ENCODE data around the gene FOXA3.

FOXA3 gene

DNA sequence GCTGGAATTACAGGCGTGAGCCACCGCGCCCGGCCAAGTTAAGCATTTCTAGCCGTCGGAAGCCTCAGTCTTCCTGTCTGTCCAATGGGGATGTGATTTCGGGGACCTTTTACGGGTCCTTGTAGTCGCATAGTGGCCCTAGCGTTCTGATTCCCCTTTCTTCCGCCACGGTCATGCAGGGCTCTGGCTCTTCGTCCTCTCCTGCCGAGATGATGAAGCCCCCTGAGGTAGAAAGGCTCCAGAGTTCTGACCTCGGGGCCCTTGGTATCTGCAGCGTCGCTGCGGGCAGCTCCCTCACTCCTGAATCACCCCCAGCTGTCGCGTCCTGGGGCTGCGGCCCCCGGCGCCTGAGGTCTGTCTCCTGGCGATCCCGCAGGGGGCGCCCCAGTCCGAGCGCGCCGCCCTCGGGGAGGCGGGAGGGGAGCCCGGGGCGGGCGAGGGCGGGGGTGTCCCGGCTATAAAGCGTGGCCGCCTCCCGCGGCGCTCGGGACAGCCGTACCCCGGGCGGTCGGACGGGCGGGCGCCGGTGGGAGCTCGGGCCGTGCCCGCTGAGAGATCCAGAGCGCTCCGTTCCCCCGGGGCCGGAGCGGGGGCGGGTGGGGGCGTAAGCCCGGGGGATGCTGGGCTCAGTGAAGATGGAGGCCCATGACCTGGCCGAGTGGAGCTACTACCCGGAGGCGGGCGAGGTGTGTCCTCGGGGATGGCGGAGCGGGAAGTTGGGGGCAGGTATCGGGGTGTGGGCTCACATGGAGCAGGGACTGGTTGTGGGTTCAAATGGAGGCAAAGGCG lies at the start of gene FOXA3:
FOXA3 (plus strand) TSS at position 487 of the 789 bp plus-strand sequence; CDS start at position 618, 131 bp downstream.
- in situ Hi-C loops (cut with MboI; ENCODE audit: low sequenced_read_pairs): no loop called here

DNA sequence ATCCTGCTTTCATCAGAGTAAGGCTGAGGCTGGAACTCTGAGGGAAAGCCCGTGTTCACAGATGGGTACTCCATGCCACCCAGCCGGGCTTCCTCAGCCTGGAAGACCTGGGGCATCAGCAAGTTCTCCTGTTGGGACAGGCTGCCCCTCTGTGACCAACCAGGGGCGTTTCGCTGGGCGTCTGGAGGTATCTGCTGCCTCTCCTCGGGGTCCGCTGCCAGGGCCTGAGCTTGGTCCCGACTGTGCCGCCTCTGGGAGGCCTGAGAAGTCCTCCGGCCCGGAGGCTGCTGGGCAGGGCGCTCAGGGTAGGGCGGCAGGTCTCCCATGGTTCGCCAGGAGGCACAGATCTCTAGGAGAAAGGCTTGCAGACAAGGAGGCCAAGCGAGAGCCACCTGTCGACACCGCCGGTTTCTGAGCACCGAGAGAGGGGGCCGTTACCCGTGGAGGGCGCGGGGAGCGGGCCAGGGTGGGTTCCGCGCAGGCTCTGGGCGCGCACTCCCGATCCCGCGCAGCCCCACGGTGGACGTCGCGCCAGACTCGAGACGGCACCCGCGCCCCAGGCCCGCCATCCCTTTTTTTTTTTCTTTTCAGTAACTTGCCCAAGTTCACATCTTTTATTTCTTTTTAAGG lies 49.2 kb upstream of the FOXA3 start, which contains the start of gene RSPH6A:
RSPH6A (minus strand) TSS at position 458 of the 630 bp plus-strand sequence; CDS start at position 326, 132 bp downstream.
- in situ Hi-C loops (cut with MboI; ENCODE audit: low sequenced_read_pairs): no loop called here

DNA sequence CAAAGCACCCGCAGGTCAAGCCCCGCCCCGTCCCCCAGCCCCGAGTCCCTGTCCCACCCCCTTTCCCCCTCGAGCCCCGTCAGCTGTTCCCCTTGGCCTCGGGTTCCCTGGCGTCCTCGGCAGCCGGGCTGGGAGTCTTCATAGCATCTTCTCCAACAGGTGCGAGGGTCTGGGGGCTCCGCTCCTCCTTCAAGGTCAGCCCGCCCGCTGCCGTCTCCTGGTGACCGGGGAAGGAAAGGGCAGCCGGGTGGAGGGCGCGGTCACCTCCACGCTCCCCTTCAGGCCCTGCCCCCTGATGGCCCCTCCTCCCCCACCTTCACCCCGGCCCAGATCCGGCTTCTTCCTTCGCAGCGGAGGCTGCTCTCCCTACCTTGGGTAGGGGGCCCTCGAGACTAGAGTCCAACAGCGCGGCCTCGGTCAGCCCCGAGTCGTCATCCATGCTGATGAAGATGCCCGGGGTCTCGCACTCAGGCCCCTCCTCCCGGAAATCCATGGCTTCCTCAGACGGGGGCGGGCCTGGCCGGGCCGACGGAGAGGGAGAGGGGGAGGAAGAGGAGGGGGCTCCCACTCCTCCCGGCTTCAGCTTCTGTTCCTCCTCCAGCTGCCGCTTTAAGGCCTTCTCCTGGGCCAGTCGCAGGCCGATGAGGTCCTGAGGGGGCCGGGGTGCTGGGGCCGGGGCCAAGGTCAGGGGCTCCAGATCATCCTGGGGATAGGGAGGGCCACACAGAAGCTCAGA lies 48.5 kb upstream of the FOXA3 start:
- in situ Hi-C loops (cut with MboI; ENCODE audit: low sequenced_read_pairs): no loop called here

DNA sequence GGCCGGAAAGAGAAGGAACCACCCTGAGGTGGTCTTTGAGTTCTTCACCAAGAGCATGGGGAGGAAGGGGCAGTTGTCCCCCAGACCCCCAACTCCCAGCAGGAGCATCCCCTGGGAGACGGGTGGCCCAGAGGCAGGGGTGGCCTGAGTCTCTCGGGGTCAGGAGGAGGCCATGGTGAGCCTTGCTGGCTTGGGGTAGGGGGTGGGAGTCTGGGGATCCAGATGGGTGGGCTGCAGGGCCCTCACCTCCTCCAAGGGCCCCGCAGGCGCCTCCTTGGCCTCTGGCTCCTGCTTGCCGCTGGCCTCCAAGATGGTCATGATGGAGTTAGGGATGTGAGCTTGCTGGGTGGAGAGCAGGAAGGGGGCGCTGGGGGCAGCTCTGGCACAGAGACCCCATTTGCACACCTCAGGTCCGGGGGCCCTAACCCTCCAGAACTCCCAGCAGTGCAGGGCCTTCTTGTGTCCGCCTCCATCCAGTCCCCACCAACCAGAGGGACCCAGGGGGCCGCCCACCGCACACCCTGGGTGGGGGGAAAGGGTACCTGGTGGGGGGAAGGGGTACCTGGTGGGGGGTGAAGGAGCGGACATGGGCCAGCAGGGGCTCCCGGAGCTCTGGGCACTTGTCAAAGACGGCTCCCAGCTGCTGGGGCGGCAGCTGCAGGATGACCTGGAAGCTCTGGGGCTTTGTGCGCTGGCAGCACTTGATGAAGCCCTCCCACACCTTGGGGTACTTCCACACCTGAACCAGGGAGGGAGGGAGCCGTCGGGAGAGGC lies 47.7 kb upstream of the FOXA3 start:
- in situ Hi-C loops (cut with MboI; ENCODE audit: low sequenced_read_pairs): no loop called here

DNA sequence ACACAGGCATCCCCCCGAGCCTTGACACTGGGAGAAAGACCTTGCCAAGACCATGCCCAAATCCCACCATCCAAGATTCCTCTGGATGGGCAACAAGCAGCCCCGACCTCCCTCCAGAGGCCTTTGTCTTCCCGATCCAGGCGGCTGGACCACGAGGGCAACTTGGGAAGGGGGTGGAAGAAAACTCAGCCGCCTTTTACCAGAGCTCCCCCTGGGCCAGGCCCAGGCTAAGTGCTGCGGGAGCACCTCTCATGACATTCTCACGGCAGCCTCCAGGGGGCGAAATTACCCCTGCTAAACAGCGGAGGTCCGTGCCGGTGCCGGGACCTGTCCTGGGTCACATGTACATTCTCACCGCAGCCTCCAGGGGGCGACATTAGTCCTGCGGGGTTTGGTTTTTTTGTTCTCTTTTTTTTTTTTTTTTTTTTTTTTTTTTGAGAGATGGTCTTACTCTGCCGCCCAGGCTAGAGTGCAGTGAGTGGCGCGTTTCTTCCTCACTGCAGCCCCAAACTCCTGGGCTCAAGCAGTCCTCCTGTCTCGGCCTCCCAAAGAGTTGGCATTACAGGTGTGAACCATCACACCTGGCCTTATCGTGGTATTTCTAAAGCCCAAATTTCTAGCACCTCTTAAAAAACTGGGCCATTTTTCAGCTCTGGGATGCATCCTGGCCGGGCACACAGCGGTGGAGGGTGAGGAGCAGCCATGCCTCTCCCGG lies 47.0 kb upstream of the FOXA3 start:
- in situ Hi-C loops (cut with MboI; ENCODE audit: low sequenced_read_pairs): no loop called here

DNA sequence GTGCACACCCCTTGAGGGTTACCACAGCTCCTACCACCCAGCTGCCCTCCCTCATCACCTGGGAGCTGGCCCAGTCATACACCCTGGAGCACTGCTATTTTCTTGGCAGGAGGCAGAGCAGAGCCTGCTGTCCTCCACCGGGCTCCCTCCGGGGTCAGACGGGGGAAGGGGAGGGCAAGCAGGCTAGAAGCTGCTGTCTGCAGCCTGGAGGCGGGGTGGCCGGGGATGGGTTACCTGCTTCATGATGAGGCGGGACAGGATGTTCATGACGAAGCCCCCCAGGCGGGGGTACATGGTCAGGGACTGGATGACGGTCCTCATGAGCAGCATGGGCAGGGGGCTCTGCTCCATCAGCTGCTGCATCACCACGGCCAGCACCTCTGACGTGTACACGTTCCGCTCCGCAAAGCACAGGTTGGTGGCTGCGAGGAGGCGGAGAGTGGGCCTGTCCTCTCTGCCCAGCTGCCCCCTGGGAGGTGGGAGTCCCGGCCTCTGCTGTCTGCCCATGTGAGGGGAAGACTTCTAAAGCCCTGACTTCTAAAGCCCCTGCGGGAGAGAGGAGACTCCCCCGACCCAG lies 46.3 kb upstream of the FOXA3 start:
- in situ Hi-C loops (cut with MboI; ENCODE audit: low sequenced_read_pairs): no loop called here

DNA sequence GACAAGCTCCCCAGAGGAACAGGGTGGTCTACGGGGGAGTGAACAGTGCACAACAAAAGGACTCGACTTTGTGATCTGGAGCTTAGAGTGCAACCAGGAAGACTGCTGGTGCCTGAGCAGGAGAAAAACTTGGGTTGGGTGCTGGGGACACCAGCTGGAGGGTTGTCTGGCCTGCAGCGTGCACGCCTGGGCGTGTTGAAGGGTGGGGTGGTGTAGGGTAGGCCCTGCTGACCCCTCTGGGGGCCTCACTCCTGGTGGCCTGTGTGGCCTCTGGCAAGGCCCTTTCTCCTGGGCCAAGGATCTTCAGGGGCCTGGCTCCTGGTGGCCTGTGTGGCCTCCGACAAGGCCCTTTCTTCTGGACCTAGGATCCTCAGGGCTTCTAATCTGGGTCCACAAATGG lies 44.4 kb upstream of the FOXA3 start:
- in situ Hi-C loops (cut with MboI; ENCODE audit: low sequenced_read_pairs): no loop called here

DNA sequence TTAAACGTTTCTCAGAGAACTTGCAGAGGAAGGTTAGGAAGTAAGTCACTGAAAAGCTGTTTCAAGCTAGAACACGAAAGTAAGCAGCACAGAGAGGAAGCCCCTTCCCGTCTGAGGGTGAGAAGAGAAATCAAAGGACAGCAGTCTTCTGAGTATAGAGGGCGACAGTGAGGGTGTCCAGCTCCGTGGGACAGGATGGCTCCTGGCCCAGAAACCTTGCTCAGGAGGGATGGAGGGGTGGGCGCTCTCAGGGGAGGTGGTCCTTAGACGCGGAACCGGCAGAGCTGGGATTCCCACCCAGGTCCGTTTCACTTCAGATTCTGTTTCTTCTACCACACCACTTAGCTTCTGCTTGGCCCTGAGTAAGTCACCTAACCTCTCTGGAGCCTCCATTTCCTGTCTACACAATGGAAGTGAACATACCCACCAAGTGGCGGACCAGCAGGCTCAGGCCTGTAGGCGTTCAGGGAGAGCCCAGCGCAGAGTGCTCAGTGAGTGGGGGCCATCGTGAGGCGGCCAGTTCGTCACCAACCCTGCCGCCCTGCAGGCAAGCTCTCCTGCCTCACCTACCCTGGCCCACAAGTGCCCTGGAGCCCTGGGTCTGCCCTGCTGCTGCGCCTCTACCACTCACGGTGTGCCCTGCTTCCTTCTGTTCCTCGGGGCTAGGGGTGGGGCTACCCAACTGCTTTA lies 43.6 kb upstream of the FOXA3 start:
- in situ Hi-C loops (cut with MboI; ENCODE audit: low sequenced_read_pairs): no loop called here

DNA sequence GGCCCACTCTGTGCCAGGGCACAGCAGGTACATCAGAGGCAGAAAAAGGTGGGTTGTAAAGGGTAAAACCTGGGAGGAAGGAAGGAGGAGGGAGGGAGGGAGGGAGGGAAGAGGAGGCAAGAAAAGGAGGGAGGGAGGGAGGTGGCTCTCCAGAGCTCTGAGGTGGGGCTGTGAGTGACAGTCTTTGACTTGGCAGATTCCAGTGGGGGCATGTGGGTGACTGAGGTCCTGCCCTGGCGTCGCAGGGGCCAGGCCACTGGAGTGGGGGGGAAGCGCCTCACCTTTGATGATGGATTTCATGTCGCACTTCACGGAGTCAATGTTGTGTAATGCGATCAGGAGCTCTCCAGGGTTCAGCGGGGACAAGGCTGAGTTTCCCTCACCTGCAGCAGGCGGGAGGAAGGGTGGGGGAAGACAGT lies 43.0 kb upstream of the FOXA3 start:
- in situ Hi-C loops (cut with MboI; ENCODE audit: low sequenced_read_pairs): no loop called here

DNA sequence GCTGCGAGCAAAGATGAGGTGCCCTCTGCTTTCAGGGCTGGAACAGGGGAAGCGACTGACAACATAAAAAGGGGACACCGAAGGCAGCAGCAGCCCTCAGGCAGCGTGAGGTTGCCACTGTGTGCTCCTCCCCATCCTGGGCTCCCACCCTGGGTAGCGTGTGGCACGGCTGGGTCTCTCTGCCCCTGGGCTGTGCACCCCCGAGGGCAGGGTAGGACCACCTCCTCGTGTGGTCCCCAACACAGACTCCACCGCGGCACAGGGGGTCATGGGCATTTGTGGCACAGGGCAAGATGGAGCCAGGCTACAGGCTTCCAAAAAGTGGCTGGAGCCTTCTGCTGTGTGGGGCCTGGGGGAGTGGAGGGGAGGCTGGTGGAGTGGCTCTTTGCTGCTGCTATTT lies 42.6 kb upstream of the FOXA3 start:
- in situ Hi-C loops (cut with MboI; ENCODE audit: low sequenced_read_pairs): no loop called here

DNA sequence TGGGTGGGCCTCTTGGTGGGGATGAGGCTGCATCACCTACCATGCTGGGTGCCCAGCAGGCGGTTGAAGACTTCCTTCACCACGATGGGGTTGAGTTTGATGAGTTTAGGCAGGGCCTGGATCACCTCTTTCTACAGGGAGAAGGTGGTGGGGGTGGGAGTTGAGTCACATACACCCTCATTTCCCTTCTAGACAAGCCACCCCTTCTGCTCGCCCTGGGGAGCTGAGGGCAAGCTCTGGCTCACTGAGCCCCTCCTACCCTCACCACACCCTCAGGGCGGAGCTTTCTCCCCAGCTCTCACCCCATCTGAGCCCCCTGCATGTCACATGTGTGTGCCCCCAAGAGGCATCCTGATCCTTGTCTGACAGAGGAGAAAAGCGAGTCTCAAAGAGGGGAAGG lies 41.4 kb upstream of the FOXA3 start:
- in situ Hi-C loops (cut with MboI; ENCODE audit: low sequenced_read_pairs): no loop called here

DNA sequence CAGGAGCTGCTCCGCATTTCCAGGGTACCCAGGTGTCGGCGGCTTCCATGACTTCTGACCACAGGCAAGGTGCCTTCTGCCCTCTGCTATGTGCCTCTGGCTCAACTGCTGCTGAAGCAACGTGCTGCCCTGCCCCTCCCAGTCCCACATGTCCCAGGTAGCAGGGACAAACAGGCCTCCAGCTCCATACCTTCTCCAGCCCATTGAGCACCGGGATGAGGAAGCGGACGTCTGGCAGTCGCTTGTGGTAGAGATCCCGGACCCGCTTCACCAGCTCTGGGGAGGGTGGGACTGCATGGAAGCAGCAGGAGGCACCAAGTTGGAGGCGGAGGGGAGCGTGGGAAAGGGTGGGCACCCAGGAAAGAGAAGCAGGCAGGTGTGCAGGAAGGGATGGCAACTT lies 40.9 kb upstream of the FOXA3 start:
- in situ Hi-C loops (cut with MboI; ENCODE audit: low sequenced_read_pairs): no loop called here

DNA sequence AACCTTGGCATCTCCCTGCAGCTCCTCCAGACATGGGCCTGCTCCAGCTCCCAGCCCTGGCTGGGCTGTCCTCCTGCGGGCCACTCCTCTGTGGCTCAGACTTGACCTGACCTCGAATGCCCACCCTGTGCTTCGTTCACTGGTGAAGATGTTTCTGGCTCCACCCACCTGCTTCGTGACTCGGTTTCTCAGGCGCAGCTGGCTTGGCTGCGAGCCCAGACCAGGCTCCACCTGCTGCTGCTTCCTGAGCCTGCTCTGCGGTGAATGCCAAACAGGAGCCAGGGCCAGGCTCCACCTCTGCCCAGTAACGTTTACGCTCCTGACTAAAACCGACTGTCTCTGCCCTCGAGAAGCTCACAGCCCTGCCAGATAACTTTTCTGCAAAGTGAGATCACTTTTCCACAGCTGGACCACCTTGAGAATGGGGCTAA lies 40.1 kb upstream of the FOXA3 start:
- in situ Hi-C loops (cut with MboI; ENCODE audit: low sequenced_read_pairs): no loop called here

DNA sequence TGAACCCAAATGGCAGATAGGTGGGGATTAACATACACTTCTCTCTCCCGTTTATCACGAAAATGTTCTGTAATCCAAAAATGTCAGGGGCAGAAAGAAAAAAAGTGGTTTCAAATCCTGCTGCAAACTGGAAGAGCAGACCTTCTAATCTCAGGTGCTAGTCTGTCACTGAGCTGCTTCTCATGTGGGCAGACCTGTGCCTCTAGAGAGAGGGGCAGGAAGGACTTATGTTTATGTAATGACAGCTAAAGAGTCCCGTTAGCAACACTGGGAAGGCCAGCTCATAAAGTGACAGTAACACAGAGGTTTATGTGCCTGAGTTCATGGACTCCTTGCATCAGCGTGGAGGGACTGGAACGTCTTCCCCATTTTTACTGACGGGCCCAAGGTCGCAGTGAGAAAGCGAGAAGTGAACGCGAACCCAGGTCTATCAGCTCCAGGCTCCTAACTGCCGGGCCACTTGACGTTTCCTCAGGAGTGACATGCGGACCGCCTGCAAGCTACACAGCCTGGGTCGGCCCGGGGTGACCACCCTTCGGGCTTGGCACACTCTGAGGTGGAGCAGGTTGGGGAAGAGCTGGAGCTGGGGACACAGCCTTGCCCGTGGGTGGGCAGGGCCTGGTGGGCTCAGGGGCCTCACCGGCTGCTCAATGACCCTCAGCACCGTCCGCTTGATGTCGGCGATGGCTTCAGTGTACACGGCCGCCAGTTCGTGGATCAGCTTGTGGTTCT lies 39.4 kb upstream of the FOXA3 start:
- in situ Hi-C loops (cut with MboI; ENCODE audit: low sequenced_read_pairs): no loop called here

DNA sequence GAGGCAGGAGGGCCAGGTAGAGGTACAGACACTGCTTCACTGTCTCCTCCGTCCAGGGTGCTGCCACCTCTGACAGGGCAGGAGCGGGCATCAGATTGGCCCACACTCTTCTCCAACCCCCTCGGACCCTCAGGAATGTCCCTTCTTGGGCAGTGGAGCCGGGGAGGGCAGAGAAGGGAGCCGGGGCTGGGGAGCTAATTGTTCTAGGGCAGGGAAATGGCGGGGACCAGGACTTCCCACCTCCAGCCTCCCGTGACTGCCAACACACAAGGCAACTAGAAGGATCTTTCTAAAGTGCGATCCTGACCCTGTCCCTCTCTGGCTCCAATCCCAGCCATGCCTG lies 38.9 kb upstream of the FOXA3 start:
- in situ Hi-C loops (cut with MboI; ENCODE audit: low sequenced_read_pairs): no loop called here

DNA sequence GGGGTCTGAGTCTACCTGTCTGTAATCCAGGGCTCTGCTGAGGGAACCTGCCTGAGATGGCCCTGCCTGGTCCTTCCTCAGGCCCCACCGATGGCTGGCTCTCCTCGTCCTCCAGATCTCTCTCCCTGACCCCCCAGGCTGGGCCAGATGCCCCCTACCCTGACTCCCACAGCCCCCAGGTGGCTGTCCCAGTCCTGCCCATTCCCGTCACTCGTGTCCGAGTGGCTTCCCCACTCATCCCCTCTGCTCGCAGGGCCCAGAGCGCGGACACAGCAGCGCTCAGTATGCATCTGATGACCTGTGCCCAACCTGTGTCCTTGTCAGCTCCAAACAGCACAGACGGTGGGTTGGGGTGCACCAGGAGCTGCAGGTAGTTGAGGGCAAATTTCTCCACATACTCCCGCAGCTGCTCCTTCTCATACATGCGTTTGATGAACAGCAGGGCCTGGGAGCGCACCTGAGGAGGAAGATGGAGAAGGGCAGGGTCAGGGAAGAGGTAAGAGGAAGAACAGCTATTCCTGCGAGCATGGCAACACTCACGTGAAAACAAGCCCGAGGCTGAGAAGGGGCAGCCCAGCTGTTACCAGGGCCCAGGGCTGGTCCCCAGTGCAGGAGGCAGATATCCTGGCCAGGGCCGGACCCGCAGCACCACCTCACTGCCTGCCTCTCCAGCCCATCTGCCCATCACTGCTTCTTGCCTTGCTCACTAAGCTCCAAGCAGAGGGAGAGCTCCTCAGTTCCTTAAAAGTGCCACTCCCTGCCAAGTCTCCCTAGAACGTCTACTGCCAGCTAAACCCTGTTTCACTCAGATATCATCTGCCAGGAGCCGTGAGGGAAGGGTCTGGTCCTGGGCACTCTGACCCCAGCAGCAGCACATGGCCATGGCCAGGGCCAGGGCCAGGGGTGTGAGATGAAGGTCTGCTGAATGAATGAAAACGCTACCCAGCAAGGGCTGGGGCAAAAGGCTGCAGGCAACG lies 37.9 kb upstream of the FOXA3 start:
- in situ Hi-C loops (cut with MboI; ENCODE audit: low sequenced_read_pairs): no loop called here

DNA sequence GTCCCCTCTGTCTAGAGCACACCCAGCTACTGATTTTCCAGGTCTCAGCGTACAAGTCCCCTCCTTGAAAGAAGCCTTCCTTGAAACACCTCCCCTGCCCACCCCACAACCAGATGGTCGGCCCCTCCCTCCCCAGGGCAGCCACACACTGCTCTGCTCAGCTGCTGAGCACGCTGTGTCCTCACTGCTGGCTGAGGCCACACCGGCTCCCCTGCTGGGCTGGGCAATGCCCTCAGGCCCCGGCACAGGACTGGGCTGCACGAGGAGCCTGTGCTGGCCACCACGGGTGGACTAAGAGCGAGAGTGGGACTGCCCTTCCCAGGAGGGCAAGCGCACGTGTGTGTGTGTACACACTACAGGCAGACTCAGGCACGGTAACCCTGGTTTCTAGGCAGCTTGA lies 37.2 kb upstream of the FOXA3 start:
- in situ Hi-C loops (cut with MboI; ENCODE audit: low sequenced_read_pairs): no loop called here

Data from HL-60/S4 (cell line).